ENCODE measurements around the gene GRIN1. TPM values are rescaled to one million over a fixed set of nuclear protein-coding genes. Genes with fewer than 3 reads are reported as not detected.

Gene GRIN1
- total RNA-seq, 1 experiment from 2014 or later, result 2.9 TPM

GRCh38 chr9:137145731-137146526 is 7.0 kb downstream of the GRIN1 start:
- no peak overlapping the region for H3T11ph ChIP-seq (ENCODE audit: low read length)
- no peak overlapping the region for H3K56ac ChIP-seq (ENCODE audit: insufficient read length, low read depth, low read length)
- H3K27ac ChIP-seq (ENCODE audit: insufficient read length, low read depth, low read length), result no peak overlapping the region
- TF ChIP-seq, protein P1, sequence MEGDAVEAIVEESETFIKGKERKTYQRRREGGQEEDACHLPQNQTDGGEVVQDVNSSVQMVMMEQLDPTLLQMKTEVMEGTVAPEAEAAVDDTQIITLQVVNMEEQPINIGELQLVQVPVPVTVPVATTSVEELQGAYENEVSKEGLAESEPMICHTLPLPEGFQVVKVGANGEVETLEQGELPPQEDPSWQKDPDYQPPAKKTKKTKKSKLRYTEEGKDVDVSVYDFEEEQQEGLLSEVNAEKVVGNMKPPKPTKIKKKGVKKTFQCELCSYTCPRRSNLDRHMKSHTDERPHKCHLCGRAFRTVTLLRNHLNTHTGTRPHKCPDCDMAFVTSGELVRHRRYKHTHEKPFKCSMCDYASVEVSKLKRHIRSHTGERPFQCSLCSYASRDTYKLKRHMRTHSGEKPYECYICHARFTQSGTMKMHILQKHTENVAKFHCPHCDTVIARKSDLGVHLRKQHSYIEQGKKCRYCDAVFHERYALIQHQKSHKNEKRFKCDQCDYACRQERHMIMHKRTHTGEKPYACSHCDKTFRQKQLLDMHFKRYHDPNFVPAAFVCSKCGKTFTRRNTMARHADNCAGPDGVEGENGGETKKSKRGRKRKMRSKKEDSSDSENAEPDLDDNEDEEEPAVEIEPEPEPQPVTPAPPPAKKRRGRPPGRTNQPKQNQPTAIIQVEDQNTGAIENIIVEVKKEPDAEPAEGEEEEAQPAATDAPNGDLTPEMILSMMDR (conservative IDR thresholded peaks at IDR 0.05), result no peak
- no peaks in the 10 kb centered on the region for H3K79me1 ChIP-seq (ENCODE audit: insufficient read depth, low read depth, low read length, poor library complexity, severe bottlenecking)
- H3K18ac ChIP-seq (ENCODE audit: insufficient read length, low read depth, low read length), result no peak overlapping the region
- no peak overlapping the region for H3K9ac ChIP-seq (ENCODE audit: extremely low read depth, insufficient read length, low read length)
- H2BK5ac ChIP-seq (ENCODE audit: insufficient read length, low read length), result no peak overlapping the region
- H3K23ac ChIP-seq (ENCODE audit: insufficient read length, low read depth, low read length), result no peak overlapping the region
- H3K27me3 ChIP-seq (ENCODE audit: insufficient read depth, low read length), result peaks cover under 1% of the 10 kb centered on the region; the same call in 1 of the 2 replicates
- no peak for DNase-seq
- no peak overlapping the region for H3K4me2 ChIP-seq (ENCODE audit: insufficient read depth, insufficient read length, low read length)
- H2BK12ac ChIP-seq (ENCODE audit: insufficient read length, low read depth, low read length), result no peak overlapping the region
- no peaks in the 10 kb centered on the region for H3K79me2 ChIP-seq (ENCODE audit: insufficient read depth, low read length)
- no peak overlapping the region for H4K5ac ChIP-seq (ENCODE audit: insufficient read length, low read depth, low read length)
- H2BK15ac ChIP-seq (ENCODE audit: low read depth, low read length), result no peak overlapping the region
- no peak overlapping the region for H3K27ac Mint-ChIP-seq
- H3K23me2 ChIP-seq (ENCODE audit: insufficient read length, low read depth, low read length, poor library complexity, severe bottlenecking), result no peaks in the 10 kb centered on the region
- H3K4me1 Mint-ChIP-seq, result peaks cover 0 to 11% of the 10 kb centered on the region in 2 experiments; a peak in 2 of 4 replicates
- no peaks in the 10 kb centered on the region; the same call in 1 of the 2 replicates for H3K4me1 ChIP-seq (ENCODE audit: insufficient read depth, low read length)
- no peak overlapping the region for H2BK20ac ChIP-seq (ENCODE audit: low read depth, low read length, poor library complexity, severe bottlenecking)
- no peak overlapping the region for H2AFZ ChIP-seq (ENCODE audit: low read length)
- no CpG with 5 or more reads among the region's 49 CpGs for WGBS (ENCODE audit: extremely low coverage, insufficient read length, low lambda C conversion rate)
- no peak overlapping the region for H4K91ac ChIP-seq (ENCODE audit: insufficient read length, low read depth, low read length)
- no peak overlapping the region for H2AK5ac ChIP-seq (ENCODE audit: insufficient read length, low read length)
- H4K20me1 ChIP-seq (ENCODE audit: control insufficient read depth, insufficient read depth, insufficient read length), result no peaks in the 10 kb centered on the region
- H3K4me3 Mint-ChIP-seq, result no peak overlapping the region
- no peak overlapping the region for H2BK120ac ChIP-seq (ENCODE audit: low read depth, low read length, poor library complexity, severe bottlenecking)
- no peak overlapping the region for H4K8ac ChIP-seq (replicated peaks; ENCODE audit: insufficient read length, low read depth, low read length)
- H3K9me3 Mint-ChIP-seq, result no peaks in the 10 kb centered on the region; a peak in 2 of 5 replicates
- H3K27me3 Mint-ChIP-seq (ENCODE audit: low read depth), result peaks cover 60% of the 10 kb centered on the region
- H3K9me3 ChIP-seq (ENCODE audit: control insufficient read depth, low read depth, low read length), result no peaks in the 10 kb centered on the region
- H3K4ac ChIP-seq (ENCODE audit: low read depth, low read length), result no peak overlapping the region
- H3K14ac ChIP-seq (ENCODE audit: insufficient read depth, low read length), result no peak overlapping the region
- no peaks in the 10 kb centered on the region for H3K36me3 Mint-ChIP-seq (ENCODE audit: insufficient read depth in 1 of 3, low read depth in 3 of 3)

Measured in H9 (cell line).